Skin epidermis (tissue), 12 donors: ENCODE measurements around the gene CDC42BPG.

Experiments
- H3K27ac ChIP-seq, 21 experiments: fragments of 200-600 bp; sonication (generic) in 11 of 21; one replicate each; pipeline ENCODE4 v1.5.0; 2020; ENCODE audit warnings: mild to moderate bottlenecking in 3 of 21, inconsistent platforms in 2 of 21, moderate library complexity in 2 of 21
- H3K4me3 ChIP-seq, 7 experiments: fragments of 200-600 bp; sonication (generic) in 2 of 7; one replicate each; pipeline ENCODE4 v1.5.0; 2020; ENCODE audit warnings: inconsistent platforms in 2 of 7, mild to moderate bottlenecking in 2 of 7, moderate library complexity in 1 of 7

Gene CDC42BPG

DNA sequence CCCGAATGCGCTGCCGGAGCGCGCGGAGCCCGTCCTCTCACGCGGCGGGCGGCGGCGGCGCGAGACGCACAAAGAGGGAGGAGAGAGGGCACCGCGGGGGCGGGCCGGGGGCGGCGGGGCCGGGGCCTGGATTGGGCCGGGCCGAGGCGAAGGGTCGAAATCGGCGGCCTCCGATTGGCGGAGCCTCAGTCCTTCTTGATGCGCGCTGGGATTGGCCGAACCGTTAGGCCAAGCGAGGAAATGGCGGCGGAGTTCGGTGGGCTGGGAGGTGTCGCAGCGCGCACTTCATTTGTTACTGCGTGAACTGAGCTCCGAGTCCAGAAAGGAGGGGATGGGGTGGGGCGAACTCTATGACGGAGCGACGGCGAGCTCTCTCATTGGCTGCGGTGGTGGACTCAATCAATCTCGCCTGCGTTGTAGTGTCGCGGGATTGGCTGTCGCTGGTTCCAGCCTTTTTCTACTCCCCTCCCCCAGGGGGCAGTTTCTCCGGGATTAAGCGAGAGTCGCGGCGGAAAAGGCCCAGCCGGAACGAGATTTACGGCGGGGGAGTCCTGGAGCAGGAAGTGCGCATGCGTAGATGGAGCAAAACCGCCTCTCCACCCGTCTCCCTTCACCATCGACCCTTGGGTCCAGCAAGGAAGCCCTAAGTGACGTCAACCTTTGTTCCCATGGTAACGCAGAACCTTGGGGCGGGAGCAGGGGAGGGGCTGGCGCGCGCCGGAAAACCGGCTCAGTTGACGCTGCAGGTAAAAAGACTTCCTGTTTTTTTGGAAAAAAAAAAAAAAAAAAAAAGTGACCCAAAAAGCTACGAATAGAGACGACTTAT is 65.8 kb downstream of the CDC42BPG start, which contains the start of gene SF1:
SF1 (minus strand) TSS at position 70 of the 826 bp plus-strand sequence. CDS start 150 bp downstream, outside the sequence.
- peak within 1 kb of the TSS; percentile 87 to 97 (median 93) for H3K4me3 ChIP-seq
- peak within 1 kb of the TSS; percentile 95 to 100 (median 99) for H3K27ac ChIP-seq

DNA sequence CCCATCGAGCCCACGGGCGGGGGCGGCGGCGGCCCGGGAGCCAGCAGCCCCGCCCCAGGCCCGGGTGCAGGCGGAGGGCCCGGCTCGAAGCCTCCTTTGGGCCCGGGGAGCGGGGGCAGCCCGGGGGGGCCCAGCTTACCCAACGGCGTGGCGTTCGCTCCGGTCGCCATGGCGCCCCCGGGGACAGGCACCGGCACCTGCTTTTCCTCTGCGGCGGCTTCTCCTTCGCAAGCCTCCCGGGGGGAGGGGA is 66.3 kb downstream of the CDC42BPG start:
- peak overlapping the region; percentile 95 to 100 (median 99) for H3K27ac ChIP-seq
- H3K4me3 ChIP-seq, result peak overlapping the region; percentile 87 to 97 (median 93)

DNA sequence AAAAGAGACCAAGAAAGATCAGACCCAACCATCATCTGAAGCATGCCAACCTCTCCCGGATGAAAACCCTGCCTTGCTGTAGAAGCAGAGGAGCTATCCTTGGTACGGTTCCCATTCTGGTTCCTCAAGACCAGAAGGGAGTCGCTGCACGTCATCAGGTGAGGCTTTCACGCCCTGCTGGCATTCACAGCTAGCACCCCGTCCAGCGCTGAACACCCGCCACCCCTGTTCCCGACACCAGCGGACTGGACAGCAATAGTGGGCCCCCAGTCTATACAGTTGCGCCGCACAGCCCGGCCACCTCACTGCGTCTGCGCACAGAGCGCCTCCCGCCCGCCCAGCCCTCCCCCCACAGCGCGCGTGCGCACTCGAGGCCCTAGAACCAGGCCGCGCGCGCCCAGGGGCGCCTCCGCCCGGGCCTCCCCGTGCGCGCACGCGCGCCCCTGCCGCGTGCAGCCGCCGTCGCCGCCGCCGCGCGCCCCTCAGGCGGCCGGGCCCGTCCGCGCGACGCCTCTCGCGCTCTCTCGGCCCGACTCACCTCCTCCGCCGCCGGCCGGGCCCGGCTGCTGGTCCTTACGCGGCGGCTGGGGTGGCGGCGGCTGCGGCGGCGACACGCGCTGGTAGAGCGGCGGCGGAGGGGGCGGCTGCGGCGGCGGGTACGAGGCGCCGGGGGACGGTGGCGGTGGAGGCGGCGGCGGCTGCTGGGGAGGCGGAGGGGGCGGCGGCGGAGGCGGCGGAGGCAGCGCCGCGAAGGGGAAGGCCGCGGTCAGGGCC is 66.8 kb downstream of the CDC42BPG start:
- Histone ChIP-seq H3K27ac (peak overlapping the region; percentile 95 to 100 (median 99)), H3K4me3 (peak overlapping the region; percentile 87 to 97 (median 93))

DNA sequence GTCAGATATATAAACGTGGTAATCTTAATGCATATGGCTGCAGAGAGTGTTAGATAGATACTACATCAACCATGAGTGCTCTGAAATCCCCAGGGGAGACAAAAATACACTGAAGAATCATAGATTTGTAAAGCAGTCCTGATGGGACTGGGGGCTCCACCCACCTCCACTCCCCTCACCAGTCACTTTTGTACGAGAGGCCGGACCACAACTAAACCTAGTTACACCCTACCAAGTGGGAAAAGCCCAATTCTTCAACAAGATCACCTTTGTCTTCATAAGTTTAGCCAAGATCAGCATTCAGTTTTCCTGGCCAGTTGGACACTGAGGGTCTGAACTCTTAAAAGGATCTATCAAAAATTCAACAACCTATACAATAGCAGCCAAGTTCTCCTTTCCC is 67.6 kb downstream of the CDC42BPG start:
- Histone ChIP-seq H3K27ac (peak overlapping the region in 13 of 21 experiments; percentile 18 to 99 (median 74)), H3K4me3 (peak overlapping the region; percentile 49 to 97 (median 92))

DNA sequence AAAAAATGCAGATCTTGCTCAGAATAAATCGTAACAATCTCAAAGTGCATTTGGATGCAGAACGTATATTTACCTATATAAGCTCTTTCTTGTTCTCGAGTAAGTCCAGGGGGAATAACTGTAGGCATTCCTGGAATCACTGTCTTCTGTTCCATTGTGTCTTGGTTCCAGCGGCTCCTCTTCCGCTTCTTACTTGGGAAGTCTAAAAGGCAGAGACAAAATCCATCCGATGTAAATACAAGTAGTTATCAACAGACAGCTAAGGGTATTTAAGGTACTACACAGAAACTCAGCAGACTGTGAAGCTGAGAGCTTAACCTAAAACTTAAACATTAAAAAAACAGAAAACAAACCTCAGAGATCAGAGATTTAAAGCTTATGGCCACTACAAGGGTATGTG is 68.0 kb downstream of the CDC42BPG start:
- peak overlapping the region in 3 of 21 experiments; percentile 66 to 81 (median 74) for H3K27ac ChIP-seq

DNA sequence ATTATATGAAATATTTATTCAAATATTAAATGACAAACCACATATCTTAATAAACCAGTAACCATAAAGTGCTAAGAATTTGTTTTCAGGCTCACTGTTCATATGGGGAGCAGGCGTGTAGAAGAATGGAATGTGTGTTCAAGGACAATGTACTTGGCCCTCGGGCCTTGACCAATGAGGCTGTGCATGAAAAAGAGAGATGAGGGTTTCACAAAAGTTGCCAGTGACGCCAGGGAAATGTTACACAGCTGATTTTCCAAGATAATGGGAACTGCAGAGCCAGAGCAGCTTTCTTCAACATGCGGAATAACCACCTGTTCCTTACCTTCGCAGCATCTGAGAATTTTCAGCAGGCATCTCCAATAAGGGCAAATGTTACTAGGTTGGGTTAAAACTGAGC is 70.3 kb downstream of the CDC42BPG start:
- Histone ChIP-seq H3K4me3 (no peak overlapping the region), H3K27ac (no peak overlapping the region)

More for the DNA sequence above, 68.0 kb downstream of the CDC42BPG start:
- H3K4me3 ChIP-seq, result peak overlapping the region in 5 of 7 experiments; percentile 55 to 97 (median 92)
